Thoracic aorta (tissue), 2 donors: ENCODE results near the gene RFT1. TPM values are rescaled to one million over a fixed set of nuclear protein-coding genes. Genes with fewer than 3 reads are reported as not detected.

Experiments
- ATAC-seq: fragments of 150-250 bp; one replicate; pipeline ENCODE4 v1.8.0; 2017; ENCODE audit warnings: low read depth; ENCODE audit not compliant: insufficient number of reproducible peaks, low FRiP score
- DNase-seq: peaks from one replicate; pipeline ENCODE4 v3.0.0-alpha.2; 2020; ENCODE audit warnings: low spot score
- H3K27ac ChIP-seq, 2 donors: fragments of 200-600 bp; sonication (generic); 1 replicate in 1 of 2; 2 replicates in 1 of 2; pipeline ENCODE4 v1.5.1; 2016; ENCODE audit warnings: mild to moderate bottlenecking in 2 of 2, moderate library complexity in 2 of 2
- H3K27me3 ChIP-seq: fragments of 200-600 bp; sonication (generic); replicated peaks from 2 replicates; pipeline ENCODE4 v1.6.0; 2016; ENCODE audit warnings: mild to moderate bottlenecking; ENCODE audit not compliant: insufficient read depth
- H3K36me3 ChIP-seq: fragments of 200-600 bp; sonication (generic); one replicate; pipeline ENCODE4 v1.5.1; 2016
- H3K4me1 ChIP-seq, 2 donors: fragments of 200-600 bp; sonication (generic); 1 replicate in 1 of 2; 2 replicates in 1 of 2; pipeline versions ENCODE4 v1.5.1 to v1.6.0; 2016; ENCODE audit warnings: low read depth in 2 of 2, mild to moderate bottlenecking in 1 of 2; ENCODE audit not compliant: control insufficient read depth in 1 of 2
- H3K4me3 ChIP-seq: fragments of 200-600 bp; sonication (generic); 2 replicates; pipeline ENCODE4 v1.5.1; 2016; ENCODE audit warnings: mild to moderate bottlenecking
- H3K9me3 ChIP-seq: fragments of 200-600 bp; sonication (generic); 2 replicates; pipeline ENCODE4 v1.5.1; 2016
- CTCF ChIP-seq: fragments of 200-600 bp; sonication (generic); IDR thresholded peaks from one replicate; pipeline ENCODE4 v1.5.1; 2019; ENCODE audit warnings: antibody characterized with exemption
- total RNA-seq, 2 donors: library from RNA; depleted of rRNA; stranded (reverse); fragments of >200 nt; gene quantifications; one replicate each; pipeline versions ENCODE4 v1.1.0 to v1.2.3, GENCODE V29; 2016

The RFT1 gene
- total RNA-seq, 2 donors from 2014 or later: 7.0 to 17.6 TPM

DNA sequence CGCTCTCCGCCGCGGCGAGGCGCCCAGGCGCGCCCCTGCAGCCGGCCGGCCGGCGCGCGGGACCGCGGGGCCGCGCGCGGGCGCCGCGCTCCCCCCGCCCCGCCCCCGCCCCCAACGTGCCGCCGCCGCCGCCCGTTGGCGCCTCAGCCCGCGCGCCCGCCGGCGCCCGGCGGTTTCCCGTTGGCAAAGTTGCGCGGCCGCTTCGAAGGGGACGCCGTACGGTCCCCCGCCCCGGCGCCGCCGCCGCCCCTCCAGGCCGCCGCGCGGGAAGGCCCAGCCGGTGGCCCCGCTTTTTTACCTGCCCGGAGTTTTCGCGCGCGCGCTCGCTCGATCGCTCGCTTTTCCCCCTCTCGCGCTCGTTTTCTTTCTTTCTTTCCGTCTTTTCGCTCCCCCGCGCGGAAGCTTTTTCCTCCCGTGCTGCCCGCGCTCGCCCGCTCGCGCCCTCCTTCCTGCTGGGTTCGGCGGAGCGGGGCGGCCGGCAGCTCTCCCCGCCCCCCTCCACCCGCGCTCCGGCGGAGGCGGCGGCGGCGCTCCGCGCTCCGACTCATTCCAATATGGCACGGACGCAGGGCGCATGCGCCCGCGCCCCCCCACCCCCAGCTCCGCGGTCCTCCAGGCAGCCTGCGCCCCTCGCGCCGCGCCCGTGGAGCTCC lies 84.6 kb downstream of the RFT1 start, which contains the start of gene SFMBT1:
TSS of gene SFMBT1 (minus strand) at position 556 of the 653 bp plus-strand sequence. CDS start 76,945 bp downstream, outside the sequence.
- no peak for TF ChIP-seq CTCF
- H3K4me1 ChIP-seq: peaks cover 2 to 19% of the 10 kb centered on the region in 2 donors
- H3K4me3 ChIP-seq: peak within 1 kb of the TSS; percentile 96
- H3K27me3 ChIP-seq: no peaks in the 10 kb centered on the region
- H3K36me3 ChIP-seq: no peaks in the 10 kb centered on the region
- no peaks in the 10 kb centered on the region for H3K9me3 ChIP-seq
- peak within 1 kb of the TSS; percentile 79 for H3K27ac ChIP-seq
- ATAC-seq (peak; percentile 52), DNase-seq (no peak)

DNA sequence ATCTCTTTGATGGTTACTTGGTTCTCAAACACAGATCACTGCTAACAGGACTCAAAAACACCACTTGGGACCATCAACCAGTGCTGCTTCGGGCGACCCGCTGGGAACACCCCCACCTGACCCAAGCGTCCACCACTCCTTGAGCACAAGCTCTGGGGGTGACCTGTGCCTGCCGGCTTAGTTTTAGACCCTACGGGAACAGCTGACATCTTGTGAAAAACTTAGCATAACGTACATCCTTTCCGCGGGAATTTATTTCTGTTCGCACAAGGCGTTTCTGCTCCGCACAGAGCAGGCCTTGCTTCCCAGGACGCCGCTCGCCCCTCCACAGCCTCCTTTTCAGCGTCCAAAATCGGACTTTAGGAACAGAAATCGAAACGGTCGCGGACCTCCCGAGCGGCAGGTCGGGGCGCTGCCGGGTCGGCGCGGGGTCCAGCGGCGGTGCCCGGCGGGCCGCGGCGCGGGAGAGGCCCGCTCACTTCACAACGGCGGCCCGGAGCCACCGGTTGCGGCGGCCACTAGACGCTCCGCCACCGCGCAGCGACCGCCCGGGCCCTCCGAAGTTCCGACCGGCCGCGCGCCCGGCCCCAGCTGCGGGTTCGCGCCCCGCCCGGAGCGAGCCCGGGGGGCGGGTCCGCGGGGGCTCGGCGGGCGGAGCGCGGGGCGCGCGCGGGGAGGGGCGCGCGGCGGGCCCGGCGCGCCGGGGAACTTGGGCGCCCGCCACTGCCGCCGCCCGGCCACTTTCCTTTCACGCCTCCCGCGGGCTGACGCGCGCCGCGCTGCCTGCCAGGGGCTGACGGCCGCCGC lies 85.3 kb downstream of the RFT1 start:
- DNase-seq: no peak
- no peaks in the 10 kb centered on the region for H3K36me3 ChIP-seq
- TF ChIP-seq CTCF: no peak

GRCh38 chr3:53044371-53044710 lies 85.9 kb downstream of the RFT1 start:
- H3K27me3 ChIP-seq: no peaks in the 10 kb centered on the region
- DNase-seq: no peak
- ATAC-seq: no peak
- H3K4me1 ChIP-seq: peaks cover 2 to 19% of the 10 kb centered on the region in 2 donors
- no peaks in the 10 kb centered on the region for H3K9me3 ChIP-seq
- no peak for TF ChIP-seq CTCF
- H3K36me3 ChIP-seq: no peaks in the 10 kb centered on the region
- H3K4me3 ChIP-seq: peak overlapping the region; percentile 88
- H3K27ac ChIP-seq: peak overlapping the region; percentile 76 to 79

More for the DNA sequence above, 85.3 kb downstream of the RFT1 start:
- Histone ChIP-seq H3K9me3 (no peaks in the 10 kb centered on the region), H3K4me3 (peak overlapping the region; percentile 88), H3K27me3 (no peaks in the 10 kb centered on the region), H3K4me1 (peaks cover 2 to 19% of the 10 kb centered on the region in 2 donors), H3K27ac (peak overlapping the region; percentile 76 to 79)
- ATAC-seq: no peak

GRCh38 chr3:53043738-53044137 lies 86.5 kb downstream of the RFT1 start:
- peaks cover 2 to 19% of the 10 kb centered on the region in 2 donors for H3K4me1 ChIP-seq
- TF ChIP-seq CTCF: no peak
- H3K27me3 ChIP-seq: no peaks in the 10 kb centered on the region
- H3K27ac ChIP-seq: no peak overlapping the region
- no peaks in the 10 kb centered on the region for H3K36me3 ChIP-seq
- H3K9me3 ChIP-seq: no peaks in the 10 kb centered on the region
- H3K4me3 ChIP-seq: no peak overlapping the region
- no peak for ATAC-seq
- DNase-seq: no peak

DNA sequence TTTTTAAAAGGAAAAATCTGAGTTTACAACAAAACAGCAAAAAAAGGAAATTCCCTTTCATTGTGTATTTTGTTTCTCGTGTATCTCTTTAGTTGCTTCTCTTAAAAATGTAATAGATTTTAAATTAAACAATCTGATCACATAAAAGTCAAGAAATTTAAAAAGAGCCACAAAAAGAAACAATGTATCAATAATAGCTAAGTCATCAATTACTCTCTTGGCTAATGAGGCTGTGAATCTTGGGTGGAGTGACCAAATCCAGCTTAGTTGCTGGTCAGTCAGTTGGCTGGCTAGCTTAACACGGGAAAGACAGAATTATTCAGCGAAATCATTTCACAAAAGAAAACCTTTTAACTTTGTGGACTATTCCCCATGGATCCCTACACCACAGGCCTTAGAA lies 87.6 kb downstream of the RFT1 start:
- no peak for DNase-seq
- no peak for ATAC-seq
- no peak for TF ChIP-seq CTCF
- Histone ChIP-seq H3K9me3 (no peaks in the 10 kb centered on the region), H3K36me3 (no peaks in the 10 kb centered on the region), H3K4me1 (peaks cover 2 to 19% of the 10 kb centered on the region in 2 donors), H3K4me3 (no peak overlapping the region), H3K27me3 (no peaks in the 10 kb centered on the region), H3K27ac (no peak overlapping the region)
